Measurements from ENCODE around the gene MAD1L1.

The MAD1L1 gene

DNA sequence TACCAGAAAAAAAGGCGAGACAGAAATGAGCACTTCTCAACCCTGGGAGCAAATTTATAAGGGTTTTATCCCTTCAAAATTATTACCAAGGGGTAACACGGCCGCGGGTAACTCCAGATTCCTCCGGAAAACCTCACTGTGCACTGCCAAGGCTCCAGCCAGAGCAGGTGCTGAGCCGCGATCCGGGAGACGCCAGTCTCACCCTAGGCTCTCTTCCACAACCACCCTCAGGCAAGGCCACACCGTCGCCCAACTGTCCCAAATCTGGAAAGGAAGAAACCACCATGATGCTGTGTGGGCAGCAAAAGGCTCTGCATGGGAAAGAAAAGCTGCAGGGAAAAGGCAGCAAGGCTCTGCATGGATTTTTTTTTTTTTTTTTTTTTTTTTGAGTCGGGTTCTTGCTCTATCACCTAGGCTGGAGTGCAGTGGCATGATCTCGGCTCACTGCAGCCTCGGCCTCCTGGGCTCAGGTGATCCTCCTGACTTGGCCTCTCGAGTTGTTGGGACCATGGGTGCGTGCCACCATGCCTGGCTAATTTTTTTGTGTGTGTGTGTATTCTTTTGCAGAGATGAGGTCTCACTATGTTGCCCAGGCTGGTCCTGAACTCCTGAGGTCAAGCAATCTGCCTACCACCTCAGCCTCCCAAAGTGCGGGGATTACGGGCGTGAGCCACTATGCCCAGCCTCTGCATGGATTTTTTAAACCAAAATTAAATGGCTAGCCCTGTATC, 39.0 kb downstream of the MAD1L1 start:
- Histone ChIP-seq H3K27ac (ENCODE audit: poor library complexity, severe bottlenecking) (no peak overlapping the region), H3K4me1 (ENCODE audit: insufficient read depth, poor library complexity, severe bottlenecking) (peaks cover 17% of the 10 kb centered on the region), H3K9me3 (ENCODE audit: severe bottlenecking) (no peaks in the 10 kb centered on the region), H3K36me3 (ENCODE audit: low read depth) (peaks cover 21% of the 10 kb centered on the region), H3K4me3 (ENCODE audit: severe bottlenecking) (no peak overlapping the region), H3K27me3 (ENCODE audit: insufficient read depth, poor library complexity, severe bottlenecking) (no peaks in the 10 kb centered on the region)
- DNase-seq (ENCODE audit: low spot score) (no peak), ATAC-seq (ENCODE audit: low read depth) (no peak)
- TF ChIP-seq, protein P1, sequence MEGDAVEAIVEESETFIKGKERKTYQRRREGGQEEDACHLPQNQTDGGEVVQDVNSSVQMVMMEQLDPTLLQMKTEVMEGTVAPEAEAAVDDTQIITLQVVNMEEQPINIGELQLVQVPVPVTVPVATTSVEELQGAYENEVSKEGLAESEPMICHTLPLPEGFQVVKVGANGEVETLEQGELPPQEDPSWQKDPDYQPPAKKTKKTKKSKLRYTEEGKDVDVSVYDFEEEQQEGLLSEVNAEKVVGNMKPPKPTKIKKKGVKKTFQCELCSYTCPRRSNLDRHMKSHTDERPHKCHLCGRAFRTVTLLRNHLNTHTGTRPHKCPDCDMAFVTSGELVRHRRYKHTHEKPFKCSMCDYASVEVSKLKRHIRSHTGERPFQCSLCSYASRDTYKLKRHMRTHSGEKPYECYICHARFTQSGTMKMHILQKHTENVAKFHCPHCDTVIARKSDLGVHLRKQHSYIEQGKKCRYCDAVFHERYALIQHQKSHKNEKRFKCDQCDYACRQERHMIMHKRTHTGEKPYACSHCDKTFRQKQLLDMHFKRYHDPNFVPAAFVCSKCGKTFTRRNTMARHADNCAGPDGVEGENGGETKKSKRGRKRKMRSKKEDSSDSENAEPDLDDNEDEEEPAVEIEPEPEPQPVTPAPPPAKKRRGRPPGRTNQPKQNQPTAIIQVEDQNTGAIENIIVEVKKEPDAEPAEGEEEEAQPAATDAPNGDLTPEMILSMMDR (IDR thresholded peaks at IDR 0.05; ENCODE audit: poor library complexity, severe bottlenecking) = no peak

DNA sequence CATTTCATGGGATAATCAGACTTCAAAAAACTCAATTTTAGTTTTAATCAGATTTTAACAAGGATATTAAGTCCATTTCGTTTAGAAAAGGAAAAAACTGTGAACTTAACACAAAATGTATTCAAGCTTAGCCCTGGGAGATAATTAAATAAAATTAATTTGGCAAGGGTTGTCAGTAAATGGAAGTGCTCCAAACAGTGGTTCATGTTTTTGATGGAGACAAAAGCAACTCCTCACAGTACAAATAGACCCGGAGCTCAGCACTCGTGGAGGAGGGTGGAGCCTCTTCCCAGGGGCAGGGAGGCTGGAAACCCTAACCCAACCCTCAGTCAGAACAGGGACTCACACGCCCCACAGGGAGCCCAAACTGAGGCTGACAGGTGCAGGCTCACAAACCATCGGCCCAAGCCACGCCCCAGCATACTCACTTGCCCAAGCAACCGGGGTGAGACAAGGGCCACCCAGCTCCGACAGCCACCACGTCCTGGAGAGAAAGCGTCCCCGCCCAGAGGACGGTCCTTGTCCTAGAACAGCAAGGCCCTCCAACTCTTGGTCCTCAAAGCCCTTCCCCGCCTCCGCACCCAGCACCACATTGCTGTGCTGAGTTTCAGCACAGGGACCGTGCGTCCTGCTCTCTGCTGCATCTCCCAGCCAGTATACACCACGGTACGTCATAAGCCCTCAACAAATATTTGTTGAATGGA, 39.8 kb downstream of the MAD1L1 start:
- no peak overlapping the region for H3K27ac ChIP-seq (ENCODE audit: poor library complexity, severe bottlenecking)
- no peaks in the 10 kb centered on the region for H3K9me3 ChIP-seq (ENCODE audit: severe bottlenecking)
- TF ChIP-seq, protein P1 (IDR thresholded peaks at IDR 0.05; ENCODE audit: poor library complexity, severe bottlenecking) = no peak
- DNase-seq (ENCODE audit: low spot score) (no peak), ATAC-seq (ENCODE audit: low read depth) (no peak)
- peaks cover 17% of the 10 kb centered on the region for H3K4me1 ChIP-seq (ENCODE audit: insufficient read depth, poor library complexity, severe bottlenecking)
- no peaks in the 10 kb centered on the region for H3K27me3 ChIP-seq (ENCODE audit: insufficient read depth, poor library complexity, severe bottlenecking)
- H3K36me3 ChIP-seq (ENCODE audit: low read depth) = peaks cover 21% of the 10 kb centered on the region
- H3K4me3 ChIP-seq (ENCODE audit: severe bottlenecking) = no peak overlapping the region

DNA sequence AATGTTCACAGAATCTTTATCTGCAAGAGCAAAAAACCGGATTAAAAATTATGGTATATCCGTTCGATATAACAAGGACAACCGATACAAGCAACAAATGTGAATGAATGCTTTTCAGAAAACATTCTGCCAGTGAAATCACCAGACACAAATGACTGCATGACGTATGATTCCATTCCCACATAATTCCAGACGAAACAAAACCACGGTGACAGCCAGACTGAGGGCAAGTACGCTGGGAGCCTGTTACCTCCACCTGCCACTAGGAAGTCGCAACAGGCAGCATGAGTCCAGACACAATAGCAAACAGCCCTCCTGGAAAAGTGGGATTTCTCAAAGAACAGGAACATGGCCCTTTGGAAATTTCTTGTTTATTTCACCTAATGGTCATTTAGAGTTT, 41.7 kb downstream of the MAD1L1 start:
- ATAC-seq (ENCODE audit: low read depth) = no peak
- Histone ChIP-seq H3K27me3 (ENCODE audit: insufficient read depth, poor library complexity, severe bottlenecking) (no peaks in the 10 kb centered on the region), H3K27ac (ENCODE audit: poor library complexity, severe bottlenecking) (peak overlapping the region; percentile 86), H3K4me1 (ENCODE audit: insufficient read depth, poor library complexity, severe bottlenecking) (peaks cover 17% of the 10 kb centered on the region), H3K36me3 (ENCODE audit: low read depth) (peaks cover 25% of the 10 kb centered on the region), H3K4me3 (ENCODE audit: severe bottlenecking) (no peak overlapping the region), H3K9me3 (ENCODE audit: severe bottlenecking) (no peaks in the 10 kb centered on the region)
- DNase-seq (ENCODE audit: low spot score) = no peak
- TF ChIP-seq, protein P1 (IDR thresholded peaks at IDR 0.05; ENCODE audit: poor library complexity, severe bottlenecking) = no peak

DNA sequence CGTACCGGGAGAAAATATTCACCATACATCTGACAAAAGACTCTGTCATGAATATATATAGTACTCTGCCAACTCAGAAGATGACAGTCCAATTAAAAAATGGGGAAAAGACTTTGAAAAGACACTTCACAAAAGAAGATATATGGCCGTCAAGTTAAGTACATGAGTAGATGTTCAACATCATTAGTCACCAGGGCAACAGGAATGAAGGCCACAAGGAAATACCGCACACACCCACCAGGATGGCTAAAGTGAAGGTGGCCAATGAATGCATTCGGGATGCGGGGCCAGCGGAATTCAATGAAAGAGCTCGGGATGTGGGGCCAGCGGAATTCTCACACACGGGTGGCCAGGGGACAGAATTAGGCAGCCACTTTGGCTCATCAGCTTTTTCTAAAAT, 42.2 kb downstream of the MAD1L1 start:
- Histone ChIP-seq H3K4me3 (ENCODE audit: severe bottlenecking) (no peak overlapping the region), H3K9me3 (ENCODE audit: severe bottlenecking) (no peaks in the 10 kb centered on the region), H3K4me1 (ENCODE audit: insufficient read depth, poor library complexity, severe bottlenecking) (peaks cover 17% of the 10 kb centered on the region), H3K27ac (ENCODE audit: poor library complexity, severe bottlenecking) (peak overlapping the region; percentile 86), H3K36me3 (ENCODE audit: low read depth) (peaks cover 21% of the 10 kb centered on the region), H3K27me3 (ENCODE audit: insufficient read depth, poor library complexity, severe bottlenecking) (no peaks in the 10 kb centered on the region)
- DNase-seq (ENCODE audit: low spot score) (no peak), ATAC-seq (ENCODE audit: low read depth) (peak; percentile 95)
- TF ChIP-seq, protein P1 (IDR thresholded peaks at IDR 0.05; ENCODE audit: poor library complexity, severe bottlenecking) = no peak

DNA sequence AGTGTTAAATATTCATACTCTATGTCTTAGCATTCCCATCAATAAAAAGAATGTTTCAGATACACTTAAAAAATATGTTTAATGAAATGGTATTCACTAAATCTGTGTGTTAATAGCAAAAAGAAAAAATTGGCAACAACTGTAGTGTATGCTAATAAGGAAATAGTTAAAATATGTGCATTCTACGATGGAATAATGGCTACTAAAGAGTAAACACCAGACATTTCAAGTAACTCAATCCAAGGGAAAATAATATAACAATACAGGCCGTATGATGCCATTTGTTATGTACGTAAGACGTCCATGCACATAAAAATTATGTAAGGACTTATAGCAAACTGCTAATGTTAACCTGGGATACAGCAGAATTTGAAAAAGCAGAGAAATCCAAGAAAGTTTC, 46.6 kb downstream of the MAD1L1 start:
- Histone ChIP-seq H3K9me3 (ENCODE audit: severe bottlenecking) (no peaks in the 10 kb centered on the region), H3K4me1 (ENCODE audit: insufficient read depth, poor library complexity, severe bottlenecking) (peaks cover 17% of the 10 kb centered on the region), H3K27ac (ENCODE audit: poor library complexity, severe bottlenecking) (no peak overlapping the region), H3K36me3 (ENCODE audit: low read depth) (peaks cover 23% of the 10 kb centered on the region), H3K4me3 (ENCODE audit: severe bottlenecking) (no peak overlapping the region), H3K27me3 (ENCODE audit: insufficient read depth, poor library complexity, severe bottlenecking) (no peaks in the 10 kb centered on the region)
- no peak for DNase-seq (ENCODE audit: low spot score)
- TF ChIP-seq, protein P1 (IDR thresholded peaks at IDR 0.05; ENCODE audit: poor library complexity, severe bottlenecking) = no peak
- no peak for ATAC-seq (ENCODE audit: low read depth)

Data from RWPE2 (cell line).